ENCODE data around the gene SYNGAP1. TPM values are rescaled to one million over a fixed set of nuclear protein-coding genes. Genes with fewer than 3 reads are reported as not detected.

The SYNGAP1 gene
- total RNA-seq, 1 experiment from 2014 or later: 29.0 TPM

GRCh38 chr6:33415831-33416230 lies 4.0 kb upstream of the SYNGAP1 start:
- BruUV-seq (replicated peaks): no TSS peak
- Histone ChIP-seq H3K4me1 (ENCODE audit: control insufficient read depth, insufficient read depth, low read length) (peaks cover 48% of the 10 kb centered on the region), H3K36me3 (ENCODE audit: control insufficient read depth, insufficient read depth, low read length) (peaks cover 2% of the 10 kb centered on the region), H3K9me3 (ENCODE audit: control insufficient read depth, insufficient read depth, low read depth, low read length) (no peaks in the 10 kb centered on the region), H3K27ac (ENCODE audit: low read length) (peak overlapping the region; percentile 99), H3K4me3 (ENCODE audit: low read depth in 2 of 2, low read length in 2 of 2) (peak overlapping the region; percentile 86), H3K27me3 (ENCODE audit: control insufficient read depth, insufficient read depth, low read length) (no peaks in the 10 kb centered on the region)
- in situ Hi-C loops (cut with HindIII; ENCODE audit: low pct_unique_long_range_greater_than_20kb, low sequenced_read_pairs) (no loop called here), intact Hi-C loops (cut with micrococcal nuclease; ENCODE audit: unreplicated experiment) (no loop called here)
- no peak for DNase-seq (ENCODE audit: low read depth, low spot score)
- ChIA-PET CTCF (no interaction called here), POLR2A (no interaction called here)
- TF ChIP-seq POLR2AphosphoS5 (IDR thresholded peaks at IDR 0.05; ENCODE audit: low read depth, low read length): no peak
- TF ChIP-seq SIN3A (IDR thresholded peaks at IDR 0.05; ENCODE audit: borderline replicate concordance, insufficient read depth, low read depth, low read length): no peak
- no peak for ATAC-seq

DNA sequence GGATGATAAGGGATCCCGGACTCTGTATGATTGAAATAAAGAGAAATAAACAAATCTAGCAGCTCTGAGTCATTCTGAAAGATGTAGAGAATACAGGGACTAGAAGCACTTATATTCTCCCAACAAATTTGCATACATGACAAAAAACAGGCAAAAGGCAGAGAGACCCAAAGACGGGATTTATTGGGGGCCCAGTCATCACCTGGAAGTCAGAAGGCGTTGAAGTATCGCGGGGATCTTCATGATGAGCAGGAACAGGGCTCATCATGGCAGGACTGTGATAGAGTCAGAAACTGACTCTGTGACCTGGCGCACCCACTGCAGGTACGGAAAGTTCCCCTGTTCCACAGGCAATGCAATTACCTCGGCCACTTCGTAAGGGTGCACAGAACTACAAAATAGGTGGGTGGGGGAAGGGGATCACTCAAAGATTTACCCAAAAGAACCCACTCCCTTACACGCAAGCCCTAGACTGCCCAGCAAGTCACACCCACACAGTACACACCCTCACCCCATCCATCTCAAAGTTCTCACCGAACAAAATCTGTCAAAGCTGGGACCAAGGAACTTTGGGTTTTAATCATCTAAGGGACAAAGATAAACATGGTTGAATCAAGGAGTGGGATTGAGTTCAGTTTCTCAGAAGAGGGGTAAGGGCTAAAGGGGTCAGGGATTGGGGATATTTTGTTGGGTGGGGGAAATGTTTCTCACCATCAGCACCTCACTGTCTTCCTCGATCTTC lies 3.3 kb upstream of the SYNGAP1 start:
- DNase-seq (ENCODE audit: low read depth, low spot score): no peak
- intact Hi-C loops (cut with micrococcal nuclease; ENCODE audit: unreplicated experiment): no loop called here
- peaks cover 2% of the 10 kb centered on the region for H3K36me3 ChIP-seq (ENCODE audit: control insufficient read depth, insufficient read depth, low read length)
- ChIA-PET CTCF (no interaction called here), POLR2A (no interaction called here)
- peaks cover 48% of the 10 kb centered on the region for H3K4me1 ChIP-seq (ENCODE audit: control insufficient read depth, insufficient read depth, low read length)
- in situ Hi-C loops (cut with HindIII; ENCODE audit: low pct_unique_long_range_greater_than_20kb, low sequenced_read_pairs): no loop called here
- TF ChIP-seq POLR2AphosphoS5 (IDR thresholded peaks at IDR 0.05; ENCODE audit: low read depth, low read length) (no peak; the same call in 1 of the 2 replicates), SIN3A (IDR thresholded peaks at IDR 0.05; ENCODE audit: borderline replicate concordance, insufficient read depth, low read depth, low read length) (no peak), REST (IDR thresholded peaks at IDR 0.05; ENCODE audit: insufficient read depth in 1 of 2, low read depth in 2 of 2, low read length in 1 of 2) (no peak)
- TF ChIP-seq, protein P1, sequence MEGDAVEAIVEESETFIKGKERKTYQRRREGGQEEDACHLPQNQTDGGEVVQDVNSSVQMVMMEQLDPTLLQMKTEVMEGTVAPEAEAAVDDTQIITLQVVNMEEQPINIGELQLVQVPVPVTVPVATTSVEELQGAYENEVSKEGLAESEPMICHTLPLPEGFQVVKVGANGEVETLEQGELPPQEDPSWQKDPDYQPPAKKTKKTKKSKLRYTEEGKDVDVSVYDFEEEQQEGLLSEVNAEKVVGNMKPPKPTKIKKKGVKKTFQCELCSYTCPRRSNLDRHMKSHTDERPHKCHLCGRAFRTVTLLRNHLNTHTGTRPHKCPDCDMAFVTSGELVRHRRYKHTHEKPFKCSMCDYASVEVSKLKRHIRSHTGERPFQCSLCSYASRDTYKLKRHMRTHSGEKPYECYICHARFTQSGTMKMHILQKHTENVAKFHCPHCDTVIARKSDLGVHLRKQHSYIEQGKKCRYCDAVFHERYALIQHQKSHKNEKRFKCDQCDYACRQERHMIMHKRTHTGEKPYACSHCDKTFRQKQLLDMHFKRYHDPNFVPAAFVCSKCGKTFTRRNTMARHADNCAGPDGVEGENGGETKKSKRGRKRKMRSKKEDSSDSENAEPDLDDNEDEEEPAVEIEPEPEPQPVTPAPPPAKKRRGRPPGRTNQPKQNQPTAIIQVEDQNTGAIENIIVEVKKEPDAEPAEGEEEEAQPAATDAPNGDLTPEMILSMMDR (IDR thresholded peaks at IDR 0.05): no peak
- no peak for ATAC-seq
- peak overlapping the region; percentile 99 for H3K27ac ChIP-seq (ENCODE audit: low read length)
- BruUV-seq (replicated peaks): no TSS peak
- peak overlapping the region; percentile 86 for H3K4me3 ChIP-seq (ENCODE audit: low read depth in 2 of 2, low read length in 2 of 2)
- H3K9me3 ChIP-seq (ENCODE audit: control insufficient read depth, insufficient read depth, low read depth, low read length): no peaks in the 10 kb centered on the region
- H3K27me3 ChIP-seq (ENCODE audit: control insufficient read depth, insufficient read depth, low read length): no peaks in the 10 kb centered on the region

DNA sequence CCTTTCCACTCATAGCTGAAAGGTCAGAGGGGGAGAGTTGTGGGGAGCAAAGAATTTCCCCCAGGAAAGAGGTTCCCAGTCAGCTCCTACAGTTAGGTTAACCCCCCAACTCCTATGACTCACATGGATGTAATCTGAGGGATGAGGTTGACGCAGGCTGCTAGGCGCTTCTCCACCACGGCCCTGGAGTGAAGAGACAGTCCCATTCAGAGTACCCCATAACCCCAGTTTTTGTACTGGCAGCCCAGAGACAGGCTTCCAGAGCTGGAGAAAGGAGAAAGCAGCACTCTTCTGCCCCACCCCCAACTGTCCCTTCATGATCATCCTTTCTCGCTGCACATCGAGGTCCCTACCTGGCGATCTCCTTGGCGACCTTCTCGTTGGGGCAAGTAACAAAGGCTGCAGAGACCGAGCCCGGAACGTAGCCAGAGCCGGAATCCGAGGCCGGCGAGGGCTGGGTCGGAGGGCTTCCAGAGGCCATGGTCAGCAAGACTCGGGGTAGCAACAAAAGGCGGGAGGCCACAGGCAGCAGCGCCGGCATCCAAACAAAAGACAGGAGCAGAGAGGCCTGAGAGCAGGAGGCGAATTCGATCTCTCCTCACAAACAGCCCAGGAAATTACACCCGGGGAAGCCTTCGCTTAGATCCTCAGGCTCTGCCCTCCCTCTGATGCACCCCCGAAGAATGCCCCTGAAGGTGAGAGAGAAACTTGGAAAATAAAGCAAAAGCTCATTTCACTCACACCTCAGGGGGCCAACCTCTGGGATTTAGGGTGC lies 2.5 kb upstream of the SYNGAP1 start:
- ChIA-PET POLR2A (interaction anchor here (0.5 kb wide), 1 partner anchor 110 kb away, joined by 6 read pairs; no protein-coding TSS in a partner anchor), CTCF (no interaction called here)
- no peak for DNase-seq (ENCODE audit: low read depth, low spot score)
- Histone ChIP-seq H3K4me1 (ENCODE audit: control insufficient read depth, insufficient read depth, low read length) (peaks cover 46% of the 10 kb centered on the region), H3K36me3 (ENCODE audit: control insufficient read depth, insufficient read depth, low read length) (peaks cover 2% of the 10 kb centered on the region), H3K4me3 (ENCODE audit: low read depth in 2 of 2, low read length in 2 of 2) (peak overlapping the region; percentile 86), H3K27me3 (ENCODE audit: control insufficient read depth, insufficient read depth, low read length) (no peaks in the 10 kb centered on the region), H3K9me3 (ENCODE audit: control insufficient read depth, insufficient read depth, low read depth, low read length) (no peaks in the 10 kb centered on the region), H3K27ac (ENCODE audit: low read length) (peak overlapping the region; percentile 99)
- TSS peak; percentile 97 for BruUV-seq (replicated peaks)
- TF ChIP-seq TCF7L2 (IDR thresholded peaks at IDR 0.05; ENCODE audit: low read depth, low read length) (no peak), REST (IDR thresholded peaks at IDR 0.05; ENCODE audit: insufficient read depth in 1 of 2, low read depth in 2 of 2, low read length in 1 of 2) (no peak), SIN3A (IDR thresholded peaks at IDR 0.05; ENCODE audit: borderline replicate concordance, insufficient read depth, low read depth, low read length) (no peak), POLR2AphosphoS5 (IDR thresholded peaks at IDR 0.05; ENCODE audit: low read depth, low read length) (no peak)
- TF ChIP-seq, protein P1 (IDR thresholded peaks at IDR 0.05): no peak
- in situ Hi-C loops (cut with HindIII; ENCODE audit: low pct_unique_long_range_greater_than_20kb, low sequenced_read_pairs): no loop called here
- ATAC-seq: peak; percentile 3
- intact Hi-C loops (cut with micrococcal nuclease; ENCODE audit: unreplicated experiment): no loop called here

All from Panc1 (cell line).